ENCODE measurements around the gene DERA. TPM values are rescaled to one million over a fixed set of nuclear protein-coding genes. Genes with fewer than 3 reads are reported as not detected.

Gene DERA
- total and polyA plus RNA-seq, 2 of the 8 experiments (the other 6 are each of a cell fraction or from before 2014, with no cell fraction given) = 13.1 to 17.1 TPM

DNA sequence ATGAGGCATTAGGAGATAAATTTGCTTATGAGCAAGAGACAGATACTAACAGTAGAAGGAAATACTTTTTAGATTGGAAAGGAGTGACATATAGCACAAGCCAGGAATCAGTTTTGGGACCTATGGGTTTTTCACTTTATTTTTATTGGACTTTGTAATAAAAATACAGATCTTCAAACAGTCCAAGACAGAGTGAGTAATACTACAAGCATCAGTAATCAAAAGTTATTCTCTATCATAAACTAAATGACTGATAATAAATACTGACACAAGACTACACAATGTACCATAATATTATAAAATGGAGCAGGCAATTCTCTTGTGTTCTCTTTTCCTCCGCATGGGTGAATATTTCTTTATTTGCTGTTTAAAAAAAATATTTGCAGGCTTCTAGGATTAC, 85.8 kb downstream of the DERA start (continued):
- TF ChIP-seq KDM4A (IDR thresholded peaks at IDR 0.05; ENCODE audit: low read depth, low read length, severe bottlenecking) = no peak
- TF ChIP-seq CREB1 (IDR thresholded peaks at IDR 0.05) = no peak
- TF ChIP-seq, protein P1, sequence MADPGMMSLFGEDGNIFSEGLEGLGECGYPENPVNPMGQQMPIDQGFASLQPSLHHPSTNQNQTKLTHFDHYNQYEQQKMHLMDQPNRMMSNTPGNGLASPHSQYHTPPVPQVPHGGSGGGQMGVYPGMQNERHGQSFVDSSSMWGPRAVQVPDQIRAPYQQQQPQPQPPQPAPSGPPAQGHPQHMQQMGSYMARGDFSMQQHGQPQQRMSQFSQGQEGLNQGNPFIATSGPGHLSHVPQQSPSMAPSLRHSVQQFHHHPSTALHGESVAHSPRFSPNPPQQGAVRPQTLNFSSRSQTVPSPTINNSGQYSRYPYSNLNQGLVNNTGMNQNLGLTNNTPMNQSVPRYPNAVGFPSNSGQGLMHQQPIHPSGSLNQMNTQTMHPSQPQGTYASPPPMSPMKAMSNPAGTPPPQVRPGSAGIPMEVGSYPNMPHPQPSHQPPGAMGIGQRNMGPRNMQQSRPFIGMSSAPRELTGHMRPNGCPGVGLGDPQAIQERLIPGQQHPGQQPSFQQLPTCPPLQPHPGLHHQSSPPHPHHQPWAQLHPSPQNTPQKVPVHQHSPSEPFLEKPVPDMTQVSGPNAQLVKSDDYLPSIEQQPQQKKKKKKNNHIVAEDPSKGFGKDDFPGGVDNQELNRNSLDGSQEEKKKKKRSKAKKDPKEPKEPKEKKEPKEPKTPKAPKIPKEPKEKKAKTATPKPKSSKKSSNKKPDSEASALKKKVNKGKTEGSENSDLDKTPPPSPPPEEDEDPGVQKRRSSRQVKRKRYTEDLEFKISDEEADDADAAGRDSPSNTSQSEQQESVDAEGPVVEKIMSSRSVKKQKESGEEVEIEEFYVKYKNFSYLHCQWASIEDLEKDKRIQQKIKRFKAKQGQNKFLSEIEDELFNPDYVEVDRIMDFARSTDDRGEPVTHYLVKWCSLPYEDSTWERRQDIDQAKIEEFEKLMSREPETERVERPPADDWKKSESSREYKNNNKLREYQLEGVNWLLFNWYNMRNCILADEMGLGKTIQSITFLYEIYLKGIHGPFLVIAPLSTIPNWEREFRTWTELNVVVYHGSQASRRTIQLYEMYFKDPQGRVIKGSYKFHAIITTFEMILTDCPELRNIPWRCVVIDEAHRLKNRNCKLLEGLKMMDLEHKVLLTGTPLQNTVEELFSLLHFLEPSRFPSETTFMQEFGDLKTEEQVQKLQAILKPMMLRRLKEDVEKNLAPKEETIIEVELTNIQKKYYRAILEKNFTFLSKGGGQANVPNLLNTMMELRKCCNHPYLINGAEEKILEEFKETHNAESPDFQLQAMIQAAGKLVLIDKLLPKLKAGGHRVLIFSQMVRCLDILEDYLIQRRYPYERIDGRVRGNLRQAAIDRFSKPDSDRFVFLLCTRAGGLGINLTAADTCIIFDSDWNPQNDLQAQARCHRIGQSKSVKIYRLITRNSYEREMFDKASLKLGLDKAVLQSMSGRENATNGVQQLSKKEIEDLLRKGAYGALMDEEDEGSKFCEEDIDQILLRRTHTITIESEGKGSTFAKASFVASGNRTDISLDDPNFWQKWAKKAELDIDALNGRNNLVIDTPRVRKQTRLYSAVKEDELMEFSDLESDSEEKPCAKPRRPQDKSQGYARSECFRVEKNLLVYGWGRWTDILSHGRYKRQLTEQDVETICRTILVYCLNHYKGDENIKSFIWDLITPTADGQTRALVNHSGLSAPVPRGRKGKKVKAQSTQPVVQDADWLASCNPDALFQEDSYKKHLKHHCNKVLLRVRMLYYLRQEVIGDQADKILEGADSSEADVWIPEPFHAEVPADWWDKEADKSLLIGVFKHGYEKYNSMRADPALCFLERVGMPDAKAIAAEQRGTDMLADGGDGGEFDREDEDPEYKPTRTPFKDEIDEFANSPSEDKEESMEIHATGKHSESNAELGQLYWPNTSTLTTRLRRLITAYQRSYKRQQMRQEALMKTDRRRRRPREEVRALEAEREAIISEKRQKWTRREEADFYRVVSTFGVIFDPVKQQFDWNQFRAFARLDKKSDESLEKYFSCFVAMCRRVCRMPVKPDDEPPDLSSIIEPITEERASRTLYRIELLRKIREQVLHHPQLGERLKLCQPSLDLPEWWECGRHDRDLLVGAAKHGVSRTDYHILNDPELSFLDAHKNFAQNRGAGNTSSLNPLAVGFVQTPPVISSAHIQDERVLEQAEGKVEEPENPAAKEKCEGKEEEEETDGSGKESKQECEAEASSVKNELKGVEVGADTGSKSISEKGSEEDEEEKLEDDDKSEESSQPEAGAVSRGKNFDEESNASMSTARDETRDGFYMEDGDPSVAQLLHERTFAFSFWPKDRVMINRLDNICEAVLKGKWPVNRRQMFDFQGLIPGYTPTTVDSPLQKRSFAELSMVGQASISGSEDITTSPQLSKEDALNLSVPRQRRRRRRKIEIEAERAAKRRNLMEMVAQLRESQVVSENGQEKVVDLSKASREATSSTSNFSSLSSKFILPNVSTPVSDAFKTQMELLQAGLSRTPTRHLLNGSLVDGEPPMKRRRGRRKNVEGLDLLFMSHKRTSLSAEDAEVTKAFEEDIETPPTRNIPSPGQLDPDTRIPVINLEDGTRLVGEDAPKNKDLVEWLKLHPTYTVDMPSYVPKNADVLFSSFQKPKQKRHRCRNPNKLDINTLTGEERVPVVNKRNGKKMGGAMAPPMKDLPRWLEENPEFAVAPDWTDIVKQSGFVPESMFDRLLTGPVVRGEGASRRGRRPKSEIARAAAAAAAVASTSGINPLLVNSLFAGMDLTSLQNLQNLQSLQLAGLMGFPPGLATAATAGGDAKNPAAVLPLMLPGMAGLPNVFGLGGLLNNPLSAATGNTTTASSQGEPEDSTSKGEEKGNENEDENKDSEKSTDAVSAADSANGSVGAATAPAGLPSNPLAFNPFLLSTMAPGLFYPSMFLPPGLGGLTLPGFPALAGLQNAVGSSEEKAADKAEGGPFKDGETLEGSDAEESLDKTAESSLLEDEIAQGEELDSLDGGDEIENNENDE (IDR thresholded peaks at IDR 0.05; ENCODE audit: insufficient replicate concordance, low read length) = no peak
- TF ChIP-seq SP2 (IDR thresholded peaks at IDR 0.05; ENCODE audit: low read length) = no peak
